ENCODE results near the gene AMFR. TPM values are rescaled to one million over a fixed set of nuclear protein-coding genes. Genes with fewer than 3 reads are reported as not detected.

AMFR gene
- total RNA-seq, 1 experiment from 2014 or later, result 25.6 TPM

- Histone ChIP-seq H3K27ac (ENCODE audit: insufficient read length, low read depth, low read length) (no peak overlapping the region), H3K79me2 (ENCODE audit: insufficient read depth, low read length) (no peaks in the 10 kb centered on the region), H2BK120ac (ENCODE audit: low read depth, low read length, poor library complexity, severe bottlenecking) (no peak overlapping the region), H3T11ph (ENCODE audit: low read length) (no peak overlapping the region), H3K9me3 (ENCODE audit: control insufficient read depth, low read depth, low read length) (no peaks in the 10 kb centered on the region), H4K8ac (replicated peaks; ENCODE audit: insufficient read length, low read depth, low read length) (no peak overlapping the region), H2BK5ac (ENCODE audit: insufficient read length, low read length) (no peak overlapping the region), H3K79me1 (ENCODE audit: insufficient read depth, low read depth, low read length, poor library complexity, severe bottlenecking) (no peaks in the 10 kb centered on the region), H3K56ac (ENCODE audit: insufficient read length, low read depth, low read length) (no peak overlapping the region), H3K23ac (ENCODE audit: insufficient read length, low read depth, low read length) (no peak overlapping the region), H3K4me1 (ENCODE audit: insufficient read depth, low read length) (no peaks in the 10 kb centered on the region), H4K5ac (ENCODE audit: insufficient read length, low read depth, low read length) (no peak overlapping the region), H3K14ac (ENCODE audit: insufficient read depth, low read length) (no peak overlapping the region), H3K27me3 (ENCODE audit: insufficient read depth, low read length) (no peaks in the 10 kb centered on the region), H2AFZ (ENCODE audit: low read length) (no peak overlapping the region), H2BK20ac (ENCODE audit: low read depth, low read length, poor library complexity, severe bottlenecking) (no peak overlapping the region), H3K4ac (ENCODE audit: low read depth, low read length) (no peak overlapping the region), H2AK5ac (ENCODE audit: insufficient read length, low read length) (no peak overlapping the region), H2BK12ac (ENCODE audit: insufficient read length, low read depth, low read length) (no peak overlapping the region), H3K18ac (ENCODE audit: insufficient read length, low read depth, low read length) (no peak overlapping the region), H3K23me2 (ENCODE audit: insufficient read length, low read depth, low read length, poor library complexity, severe bottlenecking) (no peaks in the 10 kb centered on the region), H3K4me2 (ENCODE audit: insufficient read depth, insufficient read length, low read length) (no peak overlapping the region), H4K91ac (ENCODE audit: insufficient read length, low read depth, low read length) (no peak overlapping the region), H4K20me1 (ENCODE audit: control insufficient read depth, insufficient read depth, insufficient read length) (no peaks in the 10 kb centered on the region), H2BK15ac (ENCODE audit: low read depth, low read length) (no peak overlapping the region), H3K9ac (ENCODE audit: extremely low read depth, insufficient read length, low read length) (no peak overlapping the region)
- no peak for DNase-seq
- Mint-ChIP-seq H3K27ac (no peak overlapping the region), H3K27me3 (ENCODE audit: low read depth) (no peaks in the 10 kb centered on the region), H3K36me3 (ENCODE audit: insufficient read depth in 1 of 3, low read depth in 3 of 3) (peaks cover 40 to 97% (median 84%) of the 10 kb centered on the region in 3 experiments; a peak in 6 of 7 replicates), H3K4me1 (peaks cover 8 to 10% of the 10 kb centered on the region in 2 experiments), H3K9me3 (no peaks in the 10 kb centered on the region), H3K4me3 (no peak overlapping the region)
- WGBS (ENCODE audit: extremely low coverage, insufficient read length, low lambda C conversion rate), result no CpG with 5 or more reads among the region's 1 CpG
- no peak for TF ChIP-seq CTCF (conservative IDR thresholded peaks at IDR 0.05)
These were observed 45.3 kb upstream of the AMFR start for GRCh38 chr16:56470666-56471065.
